Naive thymus-derived CD4-positive, alpha-beta T cell (primary cell): Measurements from ENCODE around the gene MYO10. TPM values are rescaled to one million over a fixed set of nuclear protein-coding genes. Genes with fewer than 3 reads are reported as not detected.

Experiments used
- ATAC-seq: fragments of 150-1000 bp; cut with Tn5 transposase; 2 replicates; pipeline ENCODE4 v1.10.0; 2021; ENCODE audit warnings: mild to moderate bottlenecking, moderate library complexity
- CTCF ChIA-PET: fragments of 350-600 bp; sonication (Branson Sonifier 250); formaldehyde crosslinking; loops from one replicate; lab custom pipeline; 2021; ENCODE audit warnings: antibody characterized with exemption; lab: Charles Lee
- POLR2A ChIA-PET: fragments of 350-600 bp; sonication (Branson Sonifier 250); formaldehyde crosslinking; loops from one replicate; lab custom pipeline; 2021; ENCODE audit warnings: antibody characterized with exemption, inconsistent platforms; lab: Charles Lee
- DNase-seq, 9 donors: peaks; one replicate each; pipeline versions ENCODE4 v3.0.0 to v3.0.0-alpha.2; 2020 to 2022; ENCODE audit warnings: mixed read lengths in 1 of 9
- H3K27ac ChIP-seq: one replicate; pipeline ENCODE4 v1.7.0; 2013; ENCODE audit warnings: mild to moderate bottlenecking, low read depth, low read length, moderate library complexity
- H3K27me3 ChIP-seq, 2 donors: one replicate each; pipeline ENCODE4 v1.7.0; 2013; ENCODE audit warnings: low read length in 2 of 2, mild to moderate bottlenecking in 2 of 2, moderate library complexity in 2 of 2; ENCODE audit not compliant: control insufficient read depth in 2 of 2, insufficient read depth in 2 of 2
- H3K36me3 ChIP-seq, 3 experiments: 1 replicate in 2 of 3; 2 replicates in 1 of 3; pipeline ENCODE4 v1.7.0; 2013; ENCODE audit warnings: low read length in 3 of 3, mild to moderate bottlenecking in 3 of 3, moderate library complexity in 1 of 3; ENCODE audit not compliant: insufficient read depth in 3 of 3, control insufficient read depth in 2 of 3
- H3K4me1 ChIP-seq, 2 donors: one replicate each; pipeline ENCODE4 v1.7.0; 2013; ENCODE audit warnings: low read length in 2 of 2, mild to moderate bottlenecking in 2 of 2, moderate library complexity in 1 of 2; ENCODE audit not compliant: control insufficient read depth in 2 of 2, insufficient read depth in 2 of 2
- H3K4me3 ChIP-seq: 2 replicates; pipeline ENCODE4 v1.7.0; 2013; ENCODE audit warnings: mild to moderate bottlenecking, low read length
- H3K9me3 ChIP-seq, 3 experiments: 1 replicate in 2 of 3; 2 replicates in 1 of 3; pipeline ENCODE4 v1.7.0; 2013; ENCODE audit warnings: low read length in 3 of 3; ENCODE audit not compliant: control insufficient read depth in 2 of 3
- H3K27ac Mint-ChIP-seq, 9 donors: one replicate each; pipeline ENCODE4 v1.8.0; 2020 to 2022; ENCODE audit warnings: mixed read lengths in 9 of 9, mild to moderate bottlenecking in 8 of 9, moderate library complexity in 5 of 9, inconsistent platforms in 2 of 9
- H3K27me3 Mint-ChIP-seq, 5 donors: one replicate each; pipeline ENCODE4 v1.8.0; 2021 to 2022; ENCODE audit warnings: mixed read lengths in 5 of 5, mild to moderate bottlenecking in 1 of 5
- H3K36me3 Mint-ChIP-seq, 5 donors: one replicate each; pipeline ENCODE4 v1.8.0; 2020 to 2022; ENCODE audit warnings: mixed read lengths in 5 of 5, mild to moderate bottlenecking in 3 of 5, inconsistent platforms in 1 of 5
- H3K4me1 Mint-ChIP-seq, 7 donors: one replicate each; pipeline ENCODE4 v1.8.0; 2020 to 2022; ENCODE audit warnings: mixed read lengths in 7 of 7, mild to moderate bottlenecking in 3 of 7, inconsistent platforms in 1 of 7
- H3K4me3 Mint-ChIP-seq, 10 donors: one replicate each; pipeline ENCODE4 v1.8.0; 2020 to 2022; ENCODE audit warnings: mild to moderate bottlenecking in 10 of 10, mixed read lengths in 10 of 10, moderate library complexity in 6 of 10, inconsistent platforms in 2 of 10
- H3K9me3 Mint-ChIP-seq, 11 donors: one replicate each; pipeline ENCODE4 v1.8.0; 2020 to 2022; ENCODE audit warnings: mixed read lengths in 11 of 11, mild to moderate bottlenecking in 4 of 11, inconsistent platforms in 1 of 11, moderate library complexity in 1 of 11
- intact Hi-C, 2 donors: fragments of 100-400 bp; cut with micrococcal nuclease; formaldehyde crosslinking; loops; one replicate each; pipeline ENCODE4 v1.15.1; 2023
- polyA plus RNA-seq, 2 donors: library from polyadenylated mRNA; unstranded; fragments of 300-500 nt; fragmentation: Illumina TruSeq; gene quantifications; one replicate each; pipeline ENCODE4 v1.2.3, GENCODE V29; 2021
- total RNA-seq, 6 experiments: library from RNA in 5 of 6; stranded (reverse) in 5 of 6; gene quantifications; 1 replicate in 5 of 6; 2 replicates in 1 of 6; pipeline ENCODE4 v1.2.3 and lab custom pipeline; 2021 to 2026

Gene MYO10
- total and polyA plus RNA-seq, 7 experiments from 2014 or later = 0.02 to 1.0 TPM; not detected in 5

DNA sequence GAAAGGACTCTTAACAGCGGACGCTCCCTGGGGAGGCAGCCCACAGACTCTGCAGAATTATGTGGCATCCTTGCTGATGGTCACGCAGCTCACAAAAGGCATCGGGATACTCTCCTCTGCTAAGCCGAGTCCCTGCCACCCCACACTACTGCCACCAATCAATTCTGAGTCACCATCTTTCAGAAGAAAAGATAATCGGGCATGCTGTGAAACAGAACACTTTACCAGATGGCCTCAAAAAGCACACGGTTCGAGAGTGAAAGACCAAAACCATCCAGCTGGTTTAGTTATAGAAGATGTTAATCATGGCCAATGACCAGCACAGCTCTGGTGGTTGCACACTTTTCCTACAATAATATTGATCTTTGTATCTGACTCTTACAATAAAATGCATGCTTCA, 136.3 kb downstream of the MYO10 start:
- no peak overlapping the region for H3K27ac Mint-ChIP-seq
- peaks cover 0 to 7% (median 5%) of the 10 kb centered on the region in 5 donors for H3K27me3 Mint-ChIP-seq
- Histone ChIP-seq H3K27me3 (no peaks in the 10 kb centered on the region), H3K4me1 (no peaks in the 10 kb centered on the region), H3K9me3 (no peaks in the 10 kb centered on the region), H3K36me3 (no peaks in the 10 kb centered on the region), H3K4me3 (no peak overlapping the region), H3K27ac (no peak overlapping the region)
- intact Hi-C loops = no loop called here
- no peak for DNase-seq
- no peak for ATAC-seq
- H3K36me3 Mint-ChIP-seq = no peaks in the 10 kb centered on the region
- H3K9me3 Mint-ChIP-seq = peaks cover 0 to 7% (median 0%) of the 10 kb centered on the region in 11 donors
- H3K4me1 Mint-ChIP-seq = no peaks in the 10 kb centered on the region
- CTCF ChIA-PET = interaction anchor here (1.0 kb wide), 1 partner anchor 8 kb away, joined by 3 read pairs; no protein-coding TSS in a partner anchor
- H3K4me3 Mint-ChIP-seq = no peak overlapping the region
- POLR2A ChIA-PET = no interaction called here

DNA sequence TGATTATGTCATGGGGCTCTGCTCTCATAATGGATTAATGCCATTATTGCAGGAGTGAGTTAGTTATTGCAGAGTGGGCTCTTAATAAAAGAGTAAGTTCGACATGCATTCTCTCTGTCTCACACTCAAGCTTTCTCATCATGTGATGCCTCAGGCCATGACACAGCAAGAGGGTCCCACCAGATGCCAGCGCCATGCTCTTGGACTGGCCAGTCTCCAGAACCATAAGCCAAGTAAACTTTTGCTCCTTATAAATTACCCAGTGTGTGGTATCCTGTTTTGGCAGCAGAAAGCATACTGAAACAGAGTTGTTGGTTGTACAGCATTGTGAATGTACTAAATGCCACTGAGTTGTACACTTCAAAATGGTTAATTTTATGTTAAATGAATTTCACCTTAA, 138.1 kb downstream of the MYO10 start:
- Mint-ChIP-seq H3K27ac (no peak overlapping the region), H3K36me3 (no peaks in the 10 kb centered on the region), H3K4me1 (no peaks in the 10 kb centered on the region), H3K9me3 (peaks cover 0 to 5% (median 0%) of the 10 kb centered on the region in 11 donors), H3K4me3 (no peak overlapping the region), H3K27me3 (peaks cover 0 to 7% (median 0%) of the 10 kb centered on the region in 5 donors)
- CTCF ChIA-PET = no interaction called here
- intact Hi-C loops = no loop called here
- POLR2A ChIA-PET = no interaction called here
- no peaks in the 10 kb centered on the region for H3K36me3 ChIP-seq
- H3K27me3 ChIP-seq = no peaks in the 10 kb centered on the region
- H3K4me3 ChIP-seq = no peak overlapping the region
- H3K9me3 ChIP-seq = no peaks in the 10 kb centered on the region
- DNase-seq = no peak
- ATAC-seq = no peak
- H3K27ac ChIP-seq = no peak overlapping the region
- H3K4me1 ChIP-seq = no peaks in the 10 kb centered on the region

DNA sequence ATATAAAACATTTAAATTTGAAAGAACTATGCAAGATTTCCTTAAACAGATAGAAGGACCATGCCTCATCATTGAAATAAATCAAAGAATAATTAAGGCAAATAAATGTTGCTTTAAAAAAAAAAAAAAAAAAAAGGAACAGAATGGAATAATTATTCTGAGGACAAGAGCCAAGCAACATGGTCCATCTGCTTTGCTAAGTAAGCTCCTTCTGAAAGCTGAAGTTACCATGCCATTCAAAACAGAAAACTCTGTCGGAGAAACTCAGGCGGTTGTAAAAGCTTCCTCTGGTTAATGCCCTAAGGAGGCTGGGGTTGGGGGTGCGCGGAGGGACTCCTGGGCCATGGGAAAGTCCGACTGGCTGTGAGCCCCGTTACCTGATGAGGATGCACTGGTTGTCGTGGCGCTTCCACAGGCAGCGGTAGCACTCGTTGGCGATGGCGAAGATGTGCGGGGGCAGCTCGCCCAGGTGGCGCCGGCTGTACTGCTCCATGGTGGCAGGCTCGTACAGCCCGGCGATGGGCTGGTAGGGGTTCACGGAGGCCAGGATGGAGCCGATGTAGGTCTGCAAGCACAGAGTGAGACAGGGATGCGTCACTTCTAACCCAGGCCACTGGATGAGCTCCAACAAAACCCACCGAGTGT, 141.7 kb downstream of the MYO10 start:
- Histone ChIP-seq H3K4me1 (no peaks in the 10 kb centered on the region), H3K27me3 (no peaks in the 10 kb centered on the region), H3K27ac (no peak overlapping the region), H3K36me3 (no peaks in the 10 kb centered on the region), H3K4me3 (no peak overlapping the region), H3K9me3 (no peaks in the 10 kb centered on the region)
- ChIA-PET CTCF (interaction anchor here (0.6 to 0.7 kb wide), 2 partner anchors 15 to 255 kb away, joined by 4 to 9 read pairs; no protein-coding TSS in a partner anchor), POLR2A (no interaction called here)
- Mint-ChIP-seq H3K4me1 (peaks cover 0 to 11% (median 5%) of the 10 kb centered on the region in 7 donors), H3K27me3 (peaks cover 0 to 4% (median 0%) of the 10 kb centered on the region in 5 donors), H3K27ac (no peak overlapping the region), H3K4me3 (no peak overlapping the region), H3K36me3 (no peaks in the 10 kb centered on the region), H3K9me3 (peaks cover 0 to 4% (median 0%) of the 10 kb centered on the region in 11 donors)
- DNase-seq = no peak
- intact Hi-C loops = no loop called here
- no peak for ATAC-seq

DNA sequence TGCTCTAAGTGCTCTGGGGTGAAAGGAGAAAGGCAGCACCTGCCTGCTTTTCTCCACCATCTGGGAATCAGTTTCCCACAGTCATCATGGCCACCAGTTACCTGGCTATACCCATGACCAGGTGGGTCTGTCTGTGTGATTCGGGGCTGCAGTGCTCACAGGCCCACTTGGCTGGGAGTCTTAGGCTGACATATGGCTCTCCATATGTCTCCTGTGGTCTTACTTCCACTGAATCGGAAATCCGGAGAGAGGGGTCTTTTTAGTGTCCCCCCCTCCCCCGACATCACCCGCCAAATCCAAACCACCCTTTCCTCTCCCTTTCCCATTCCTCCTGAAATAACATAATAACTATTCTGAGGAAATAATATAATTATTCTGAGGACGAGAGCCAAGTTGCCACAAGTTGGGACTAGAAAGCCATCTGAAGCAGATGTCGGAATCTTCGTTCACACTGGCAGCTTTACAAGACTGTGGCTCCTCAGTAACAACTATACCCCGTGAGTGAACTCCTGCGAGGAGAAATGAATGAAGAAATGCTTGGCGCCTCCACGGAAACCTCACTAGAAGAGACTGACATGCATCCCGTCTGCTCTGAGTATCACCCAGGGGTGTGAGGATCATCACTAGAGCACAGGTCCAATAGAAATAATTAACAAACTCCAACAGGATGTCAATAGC, 143.4 kb downstream of the MYO10 start:
- CTCF ChIA-PET = interaction anchor here (0.6 kb wide), 1 partner anchor 82 kb away, joined by 3 read pairs; no protein-coding TSS in a partner anchor
- H3K4me3 ChIP-seq = no peak overlapping the region
- peaks cover 0 to 11% (median 5%) of the 10 kb centered on the region in 7 donors for H3K4me1 Mint-ChIP-seq

GRCh38 chr5:16791904-16792597, 144.0 kb downstream of the MYO10 start:
- no peaks in the 10 kb centered on the region for H3K9me3 Mint-ChIP-seq
- ChIA-PET POLR2A (no interaction called here), CTCF (interaction anchor here (0.6 to 1.2 kb wide), 3 partner anchors 8 to 81 kb away, joined by 3 read pairs; no protein-coding TSS in a partner anchor)
- Histone ChIP-seq H3K9me3 (no peaks in the 10 kb centered on the region), H3K27me3 (no peaks in the 10 kb centered on the region), H3K36me3 (no peaks in the 10 kb centered on the region), H3K4me1 (no peaks in the 10 kb centered on the region), H3K27ac (no peak overlapping the region), H3K4me3 (no peak overlapping the region)
- no peak overlapping the region for H3K27ac Mint-ChIP-seq
- no peak for DNase-seq
- no peaks in the 10 kb centered on the region for H3K36me3 Mint-ChIP-seq
- intact Hi-C loops = loop anchor here (1.0 kb wide), 4 partner anchors 303 to 411 kb away; no protein-coding TSS in a partner anchor
- H3K4me1 Mint-ChIP-seq = peaks cover 0 to 11% (median 5%) of the 10 kb centered on the region in 7 donors
- H3K4me3 Mint-ChIP-seq = no peak overlapping the region
- no peaks in the 10 kb centered on the region for H3K27me3 Mint-ChIP-seq
- no peak for ATAC-seq

More for the DNA sequence above, 143.4 kb downstream of the MYO10 start:
- Mint-ChIP-seq H3K27me3 (no peaks in the 10 kb centered on the region), H3K4me3 (no peak overlapping the region), H3K27ac (no peak overlapping the region), H3K9me3 (peaks cover 0 to 3% (median 0%) of the 10 kb centered on the region in 11 donors), H3K36me3 (no peaks in the 10 kb centered on the region)
- Histone ChIP-seq H3K27me3 (no peaks in the 10 kb centered on the region), H3K27ac (no peak overlapping the region), H3K36me3 (no peaks in the 10 kb centered on the region), H3K9me3 (no peaks in the 10 kb centered on the region), H3K4me1 (no peaks in the 10 kb centered on the region)
- POLR2A ChIA-PET = no interaction called here
- ATAC-seq (no peak), DNase-seq (no peak)
- intact Hi-C loops = no loop called here

GRCh38 chr5:16791036-16791705, 144.9 kb downstream of the MYO10 start:
- POLR2A ChIA-PET = no interaction called here
- no peak overlapping the region for H3K4me3 ChIP-seq
- H3K27ac ChIP-seq = no peak overlapping the region
- intact Hi-C loops = loop anchor here (1.0 kb wide), 4 partner anchors 302 to 412 kb away; no protein-coding TSS in a partner anchor
- no peaks in the 10 kb centered on the region for H3K9me3 ChIP-seq
- H3K9me3 Mint-ChIP-seq = no peaks in the 10 kb centered on the region
- CTCF ChIA-PET = interaction anchor here (0.8 to 1.2 kb wide), 3 partner anchors 9 to 1155 kb away, joined by 3 read pairs; no protein-coding TSS in a partner anchor
- no peaks in the 10 kb centered on the region for H3K27me3 ChIP-seq
- H3K36me3 ChIP-seq = no peaks in the 10 kb centered on the region
- peaks cover 0 to 11% (median 5%) of the 10 kb centered on the region in 7 donors for H3K4me1 Mint-ChIP-seq
- no peak overlapping the region for H3K27ac Mint-ChIP-seq
- no peaks in the 10 kb centered on the region for H3K4me1 ChIP-seq
- no peaks in the 10 kb centered on the region for H3K27me3 Mint-ChIP-seq
- ATAC-seq (peak; percentile 44), DNase-seq (peak in 5 of 9 donors; percentile 11 to 32 (median 25))
- peak overlapping the region in 8 of 10 donors; percentile 8 to 72 (median 58) for H3K4me3 Mint-ChIP-seq
- no peaks in the 10 kb centered on the region for H3K36me3 Mint-ChIP-seq
